BJ (cell line): ENCODE data around the gene LOXHD1. TPM values are rescaled to one million over a fixed set of nuclear protein-coding genes. Genes with fewer than 3 reads are reported as not detected.

Experiments used
- CTCF ChIA-PET: fragments of 350-600 bp; formaldehyde crosslinking; extraction: SDS; loops from one replicate; lab custom pipeline; 2021; ENCODE audit warnings: antibody characterized with exemption, inconsistent platforms; lab: Yijun Ruan, JAX
- POLR2A ChIA-PET: fragments of 300-600 bp; sonication (Branson Sonifier 250); formaldehyde crosslinking; extraction: SDS; loops from one replicate; lab custom pipeline; 2021; ENCODE audit warnings: antibody characterized with exemption; lab: Charles Lee
- DNase-seq: peaks from one replicate; pipeline ENCODE4 v3.0.0-alpha.2; 2011; ENCODE audit warnings: low read depth
- H3K27me3 ChIP-seq: 2 replicates; pipeline ENCODE4 v1.6.0; 2011; ENCODE audit warnings: low read length; ENCODE audit not compliant: control insufficient read depth, insufficient read depth
- H3K36me3 ChIP-seq: 2 replicates; pipeline ENCODE4 v1.5.1; 2011; ENCODE audit warnings: low read length; ENCODE audit not compliant: control insufficient read depth, insufficient read depth
- H3K4me3 ChIP-seq: 2 replicates; pipeline ENCODE4 v1.5.1; 2011; ENCODE audit warnings: low read depth, mild to moderate bottlenecking, control low read depth, low read length
- polyA minus RNA-seq: library from RNA; depleted of rRNA, polyadenylated mRNA; stranded (reverse); fragments of >200 nt; gene quantifications from 2 replicates; pipeline ENCODE4 v1.2.3, GENCODE V29; 2011; rRNA and poly(A)+ RNA removed
- polyA plus RNA-seq: library from polyadenylated mRNA; depleted of rRNA; stranded (reverse); fragments of >200 nt; gene quantifications from 2 replicates; pipeline ENCODE4 v1.2.3, GENCODE V29; 2011; rRNA removed
- TF ChIP-seq, protein P1 (sequence below): IDR thresholded peaks from 2 replicates; pipeline ENCODE4 v1.5.1; 2011; ENCODE audit warnings: low read depth, mild to moderate bottlenecking, control low read depth, inconsistent platforms, low read length, moderate library complexity; ENCODE audit not compliant: insufficient read depth

LOXHD1 gene, protein sequence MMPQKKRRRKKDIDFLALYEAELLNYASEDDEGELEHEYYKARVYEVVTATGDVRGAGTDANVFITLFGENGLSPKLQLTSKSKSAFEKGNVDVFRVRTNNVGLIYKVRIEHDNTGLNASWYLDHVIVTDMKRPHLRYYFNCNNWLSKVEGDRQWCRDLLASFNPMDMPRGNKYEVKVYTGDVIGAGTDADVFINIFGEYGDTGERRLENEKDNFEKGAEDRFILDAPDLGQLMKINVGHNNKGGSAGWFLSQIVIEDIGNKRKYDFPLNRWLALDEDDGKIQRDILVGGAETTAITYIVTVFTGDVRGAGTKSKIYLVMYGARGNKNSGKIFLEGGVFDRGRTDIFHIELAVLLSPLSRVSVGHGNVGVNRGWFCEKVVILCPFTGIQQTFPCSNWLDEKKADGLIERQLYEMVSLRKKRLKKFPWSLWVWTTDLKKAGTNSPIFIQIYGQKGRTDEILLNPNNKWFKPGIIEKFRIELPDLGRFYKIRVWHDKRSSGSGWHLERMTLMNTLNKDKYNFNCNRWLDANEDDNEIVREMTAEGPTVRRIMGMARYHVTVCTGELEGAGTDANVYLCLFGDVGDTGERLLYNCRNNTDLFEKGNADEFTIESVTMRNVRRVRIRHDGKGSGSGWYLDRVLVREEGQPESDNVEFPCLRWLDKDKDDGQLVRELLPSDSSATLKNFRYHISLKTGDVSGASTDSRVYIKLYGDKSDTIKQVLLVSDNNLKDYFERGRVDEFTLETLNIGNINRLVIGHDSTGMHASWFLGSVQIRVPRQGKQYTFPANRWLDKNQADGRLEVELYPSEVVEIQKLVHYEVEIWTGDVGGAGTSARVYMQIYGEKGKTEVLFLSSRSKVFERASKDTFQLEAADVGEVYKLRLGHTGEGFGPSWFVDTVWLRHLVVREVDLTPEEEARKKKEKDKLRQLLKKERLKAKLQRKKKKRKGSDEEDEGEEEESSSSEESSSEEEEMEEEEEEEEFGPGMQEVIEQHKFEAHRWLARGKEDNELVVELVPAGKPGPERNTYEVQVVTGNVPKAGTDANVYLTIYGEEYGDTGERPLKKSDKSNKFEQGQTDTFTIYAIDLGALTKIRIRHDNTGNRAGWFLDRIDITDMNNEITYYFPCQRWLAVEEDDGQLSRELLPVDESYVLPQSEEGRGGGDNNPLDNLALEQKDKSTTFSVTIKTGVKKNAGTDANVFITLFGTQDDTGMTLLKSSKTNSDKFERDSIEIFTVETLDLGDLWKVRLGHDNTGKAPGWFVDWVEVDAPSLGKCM (N-terminal part only)
- polyA plus RNA-seq (not detected in 2 replicates), polyA minus RNA-seq (not detected in 2 replicates)

DNA sequence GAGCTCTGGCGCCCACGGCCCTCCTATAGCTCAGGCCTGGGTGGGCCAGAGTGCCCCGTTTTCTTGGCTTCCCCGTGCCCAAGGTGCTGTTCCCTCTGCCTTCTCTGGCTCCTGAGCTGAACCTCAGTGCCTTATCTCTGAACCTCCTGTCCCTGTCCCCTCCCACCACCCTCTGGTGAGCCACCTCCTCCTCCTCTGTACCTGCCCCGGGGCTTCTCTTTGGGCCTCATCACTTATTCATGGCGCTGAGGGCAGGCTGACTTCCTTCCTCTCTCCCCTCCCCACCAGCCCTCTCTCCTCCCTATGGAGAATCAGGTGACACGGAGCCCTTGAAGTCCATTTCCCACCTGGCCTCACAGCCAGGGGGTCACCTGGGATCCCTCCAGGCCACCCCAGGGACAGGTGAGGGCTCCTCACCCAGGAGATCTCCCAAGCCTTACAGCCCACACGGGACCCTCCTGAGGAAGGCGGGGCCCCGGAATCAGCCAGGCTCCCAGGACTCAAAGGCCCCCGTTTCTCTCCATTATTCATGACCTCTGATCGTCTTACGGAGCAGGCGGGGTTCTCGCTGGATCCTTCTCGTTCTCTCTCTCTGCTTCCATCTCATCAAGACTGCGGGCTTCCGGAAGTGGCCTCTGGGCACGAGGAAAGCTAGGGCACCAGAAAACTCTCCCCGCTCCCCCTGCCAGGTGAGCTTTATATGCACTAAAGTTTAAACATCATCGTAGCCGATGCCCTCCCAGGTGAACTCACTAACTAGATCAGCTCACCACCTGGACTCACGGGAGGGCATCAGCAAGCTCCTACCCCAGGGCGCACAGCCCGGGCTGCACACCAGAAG, at the start of gene LOXHD1:
Gene LOXHD1, minus strand, starts transcription at position 106 of the 841 bp plus-strand sequence. CDS start 187 bp downstream, outside the sequence.
- TF ChIP-seq, protein P1, sequence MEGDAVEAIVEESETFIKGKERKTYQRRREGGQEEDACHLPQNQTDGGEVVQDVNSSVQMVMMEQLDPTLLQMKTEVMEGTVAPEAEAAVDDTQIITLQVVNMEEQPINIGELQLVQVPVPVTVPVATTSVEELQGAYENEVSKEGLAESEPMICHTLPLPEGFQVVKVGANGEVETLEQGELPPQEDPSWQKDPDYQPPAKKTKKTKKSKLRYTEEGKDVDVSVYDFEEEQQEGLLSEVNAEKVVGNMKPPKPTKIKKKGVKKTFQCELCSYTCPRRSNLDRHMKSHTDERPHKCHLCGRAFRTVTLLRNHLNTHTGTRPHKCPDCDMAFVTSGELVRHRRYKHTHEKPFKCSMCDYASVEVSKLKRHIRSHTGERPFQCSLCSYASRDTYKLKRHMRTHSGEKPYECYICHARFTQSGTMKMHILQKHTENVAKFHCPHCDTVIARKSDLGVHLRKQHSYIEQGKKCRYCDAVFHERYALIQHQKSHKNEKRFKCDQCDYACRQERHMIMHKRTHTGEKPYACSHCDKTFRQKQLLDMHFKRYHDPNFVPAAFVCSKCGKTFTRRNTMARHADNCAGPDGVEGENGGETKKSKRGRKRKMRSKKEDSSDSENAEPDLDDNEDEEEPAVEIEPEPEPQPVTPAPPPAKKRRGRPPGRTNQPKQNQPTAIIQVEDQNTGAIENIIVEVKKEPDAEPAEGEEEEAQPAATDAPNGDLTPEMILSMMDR, result no peak
- ChIA-PET POLR2A (no interaction called here), CTCF (interaction anchor here (0.5 to 10.1 kb wide), 29 partner anchors 8 to 862 kb away, joined by 3 to 135 read pairs (median 4); partner anchors contain the start of gene ATP5F1A)
- DNase-seq, result no peak
- H3K36me3 ChIP-seq, result no peaks in the 10 kb centered on the region
- H3K27me3 ChIP-seq, result peaks cover 4% of the 10 kb centered on the region; the same call in 1 of the 2 replicates
- H3K4me3 ChIP-seq, result no peak within 1 kb of the TSS

DNA sequence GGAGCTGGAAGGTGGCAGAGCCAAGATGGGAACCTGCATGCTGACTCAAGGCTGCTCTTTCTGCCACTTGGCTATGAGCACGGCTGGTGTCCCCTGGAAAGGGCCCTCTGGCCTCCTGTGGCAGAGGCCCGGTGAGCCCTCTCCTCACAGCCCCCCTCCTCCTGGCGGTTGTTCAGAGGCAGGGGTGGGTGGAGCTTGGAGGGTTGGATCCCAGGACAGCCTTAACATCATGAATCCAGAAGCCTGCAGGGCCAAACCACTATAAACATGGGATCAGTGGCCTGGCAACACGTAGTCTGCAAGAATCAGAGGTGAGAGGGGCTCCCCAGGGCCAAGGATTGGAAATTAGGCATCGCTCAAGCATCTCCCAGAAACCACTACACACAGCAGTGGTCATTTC, 48.5 kb upstream of the LOXHD1 start:
- TF ChIP-seq, protein P1, result no peak
- Histone ChIP-seq H3K4me3 (no peak overlapping the region), H3K27me3 (no peaks in the 10 kb centered on the region), H3K36me3 (no peaks in the 10 kb centered on the region)
- ChIA-PET CTCF (interaction anchor here (1.6 kb wide), 1 partner anchor 21 kb away, joined by 3 read pairs; no protein-coding TSS in a partner anchor), POLR2A (no interaction called here)
- no peak for DNase-seq

DNA sequence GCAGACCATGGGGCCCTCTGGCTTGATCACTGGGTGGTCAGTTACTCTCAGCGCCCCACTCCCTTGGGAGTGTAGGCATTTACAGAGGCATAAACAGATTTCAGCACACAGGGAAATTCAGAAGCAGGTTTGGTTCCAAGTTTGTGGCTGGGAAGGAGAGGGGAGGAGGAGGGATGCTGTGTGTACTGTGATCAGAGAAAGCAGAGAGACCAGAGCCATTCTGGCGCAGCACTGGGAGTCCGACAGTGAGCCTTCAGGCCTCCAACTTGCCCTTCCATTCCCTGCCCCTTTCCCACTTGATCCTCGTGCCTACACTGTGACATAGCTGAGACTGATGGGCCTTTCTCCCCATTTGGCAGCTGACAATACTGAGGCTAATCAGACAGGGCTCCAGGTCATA, 47.8 kb upstream of the LOXHD1 start:
- Histone ChIP-seq H3K27me3 (no peaks in the 10 kb centered on the region), H3K4me3 (no peak overlapping the region), H3K36me3 (no peaks in the 10 kb centered on the region)
- no peak for DNase-seq
- POLR2A ChIA-PET, result no interaction called here
- CTCF ChIA-PET, result interaction anchor here (1.6 kb wide), 1 partner anchor 20 kb away, joined by 3 read pairs; no protein-coding TSS in a partner anchor
- TF ChIP-seq, protein P1, result no peak

DNA sequence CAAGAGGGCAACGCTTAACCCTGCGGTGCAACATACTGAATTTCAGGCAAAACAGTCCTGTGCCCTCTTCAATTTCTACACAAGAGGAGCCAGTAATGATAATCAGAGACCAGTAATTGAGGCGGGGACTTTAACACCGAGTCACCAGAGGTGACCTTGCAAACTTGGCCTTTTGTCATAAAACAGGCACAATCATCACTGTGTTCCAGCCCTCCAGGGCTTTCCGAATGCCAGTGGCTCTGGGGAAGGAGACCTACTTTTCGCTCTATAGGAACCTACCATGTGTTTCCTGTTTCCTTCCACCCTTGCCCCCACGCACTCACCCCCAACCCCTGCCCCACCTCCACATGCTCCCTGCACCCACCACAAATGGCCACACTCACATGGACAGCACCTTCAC, 47.2 kb upstream of the LOXHD1 start:
- no peaks in the 10 kb centered on the region for H3K27me3 ChIP-seq
- ChIA-PET POLR2A (no interaction called here), CTCF (no interaction called here)
- H3K36me3 ChIP-seq, result no peaks in the 10 kb centered on the region
- DNase-seq, result no peak
- TF ChIP-seq, protein P1, result no peak
- no peak overlapping the region for H3K4me3 ChIP-seq
